ENCODE measurements around the gene NAV2.

DNA sequence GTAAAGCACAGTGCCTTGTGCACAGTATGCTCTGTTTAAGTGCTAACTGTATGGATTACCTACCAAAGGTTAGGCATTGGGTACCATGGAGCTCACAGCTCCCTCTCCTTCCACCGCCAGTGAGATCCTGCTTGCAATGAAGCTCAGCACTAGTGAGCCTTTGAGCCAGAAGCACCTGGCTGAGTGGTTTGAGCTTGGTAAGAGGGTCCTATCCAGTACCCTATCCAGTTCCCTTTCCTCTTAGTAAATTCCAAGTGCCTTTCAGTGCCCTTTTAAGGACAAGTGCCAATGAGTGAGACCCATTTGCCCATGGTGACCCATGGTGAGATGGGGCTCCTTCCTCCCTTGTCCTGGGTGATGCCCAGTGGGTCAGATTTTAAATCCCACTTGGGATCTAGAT lies 43.1 kb upstream of the NAV2 start:
- TF ChIP-seq CTCF (conservative IDR thresholded peaks at IDR 0.05) (no peak), EZH2 (IDR thresholded peaks at IDR 0.05; ENCODE audit: low read depth) (no peak)

All from PC-9 (cell line).